HG03064 (cell line): ENCODE data around the gene DNMT3A.
A peak's percentile ranks its signal among the peaks of the same experiment; 100 is the strongest.

ENCODE experiments used
- ATAC-seq: cut with Tn5 transposase; IDR thresholded peaks from one replicate; pipeline ENCODE4 v1.9.1; 2021; ENCODE audit warnings: low read depth; ENCODE audit not compliant: unreplicated experiment

DNMT3A gene

GRCh38 chr2:25373269-25373981 lies 31.7 kb upstream of the DNMT3A start:
- no peak for ATAC-seq

GRCh38 chr2:25372405-25373268 lies 30.9 kb upstream of the DNMT3A start:
- ATAC-seq, result no peak

GRCh38 chr2:25371253-25372241 lies 29.8 kb upstream of the DNMT3A start:
- ATAC-seq, result no peak

- no peak for ATAC-seq
Measured at GRCh38 chr2:25369876-25370275, 28.2 kb upstream of the DNMT3A start.

- ATAC-seq, result no peak
Measured at GRCh38 chr2:25369439-25369838, 27.7 kb upstream of the DNMT3A start.

GRCh38 chr2:25368660-25369059 lies 26.9 kb upstream of the DNMT3A start:
- no peak for ATAC-seq

- ATAC-seq, result no peak
Measured at GRCh38 chr2:25367296-25367695, 25.6 kb upstream of the DNMT3A start.

- ATAC-seq, result no peak
Measured at GRCh38 chr2:25366629-25367028, 24.9 kb upstream of the DNMT3A start.

- ATAC-seq, result no peak
Measured at GRCh38 chr2:25365241-25365640, 23.5 kb upstream of the DNMT3A start.

- no peak for ATAC-seq
Measured at GRCh38 chr2:25363733-25364132, 22.0 kb upstream of the DNMT3A start.

- peak; percentile 58 for ATAC-seq
Measured at GRCh38 chr2:25362434-25363145, 20.9 kb upstream of the DNMT3A start.

- ATAC-seq, result peak; percentile 79
Measured at GRCh38 chr2:25362049-25362433, 20.3 kb upstream of the DNMT3A start.

GRCh38 chr2:25361261-25362048 lies 19.7 kb upstream of the DNMT3A start:
- ATAC-seq, result no peak

GRCh38 chr2:25358836-25359235 lies 17.1 kb upstream of the DNMT3A start:
- ATAC-seq, result no peak

GRCh38 chr2:25358249-25358815 lies 16.6 kb upstream of the DNMT3A start:
- no peak for ATAC-seq

- ATAC-seq, result no peak
Measured at GRCh38 chr2:25356088-25356487, 14.4 kb upstream of the DNMT3A start.

- no peak for ATAC-seq
Measured at GRCh38 chr2:25355270-25355669, 13.5 kb upstream of the DNMT3A start.

- no peak for ATAC-seq
Measured at GRCh38 chr2:25354116-25354515, 12.4 kb upstream of the DNMT3A start.

- no peak for ATAC-seq
Measured at GRCh38 chr2:25349397-25349796, 7.7 kb upstream of the DNMT3A start.
